ENCODE data around the gene C19orf67. TPM values are rescaled to one million over a fixed set of nuclear protein-coding genes. Genes with fewer than 3 reads are reported as not detected.
A peak's percentile ranks its signal among the peaks of the same experiment; 100 is the strongest.

Gene C19orf67
- total RNA-seq, 6 donors from 2014 or later, result 0.40 TPM; not detected in 5

DNA sequence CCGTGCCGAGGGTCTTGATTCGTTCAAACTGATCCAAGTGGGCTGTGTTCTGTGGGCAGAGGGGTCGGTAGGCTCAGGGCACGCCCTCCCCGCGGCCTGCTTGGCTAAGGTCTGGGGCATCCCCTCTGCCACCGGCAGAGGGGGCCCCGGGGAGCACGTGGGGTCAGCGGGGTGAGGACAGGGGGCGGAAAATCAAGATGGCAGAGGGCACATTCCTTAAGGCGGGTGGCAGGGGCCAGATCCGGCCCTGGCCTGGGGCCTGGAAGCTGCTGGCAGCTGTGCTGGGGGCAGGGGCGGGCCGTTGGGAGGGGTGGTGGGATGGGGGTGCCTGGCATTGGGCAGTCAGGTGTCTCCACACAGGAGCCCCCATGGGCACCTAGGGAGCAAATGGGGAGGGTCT lies 21.3 kb upstream of the C19orf67 start:
- H3K36me3 ChIP-seq, result peaks cover 7 to 54% (median 41%) of the 10 kb centered on the region in 4 donors
- no peak for ATAC-seq (ENCODE audit: low FRiP score in 2 of 2)
- no peak overlapping the region for H3K4me3 ChIP-seq
- H3K9me3 ChIP-seq, result no peaks in the 10 kb centered on the region
- H3K4me1 ChIP-seq, result peaks cover under 1 to 2% (median under 1%) of the 10 kb centered on the region in 4 donors
- TF ChIP-seq POLR2A (IDR thresholded peaks at IDR 0.05) (no peak), POLR2AphosphoS5 (IDR thresholded peaks at IDR 0.05) (no peak), EP300 (IDR thresholded peaks at IDR 0.05) (no peak)
- TF ChIP-seq, protein P1, sequence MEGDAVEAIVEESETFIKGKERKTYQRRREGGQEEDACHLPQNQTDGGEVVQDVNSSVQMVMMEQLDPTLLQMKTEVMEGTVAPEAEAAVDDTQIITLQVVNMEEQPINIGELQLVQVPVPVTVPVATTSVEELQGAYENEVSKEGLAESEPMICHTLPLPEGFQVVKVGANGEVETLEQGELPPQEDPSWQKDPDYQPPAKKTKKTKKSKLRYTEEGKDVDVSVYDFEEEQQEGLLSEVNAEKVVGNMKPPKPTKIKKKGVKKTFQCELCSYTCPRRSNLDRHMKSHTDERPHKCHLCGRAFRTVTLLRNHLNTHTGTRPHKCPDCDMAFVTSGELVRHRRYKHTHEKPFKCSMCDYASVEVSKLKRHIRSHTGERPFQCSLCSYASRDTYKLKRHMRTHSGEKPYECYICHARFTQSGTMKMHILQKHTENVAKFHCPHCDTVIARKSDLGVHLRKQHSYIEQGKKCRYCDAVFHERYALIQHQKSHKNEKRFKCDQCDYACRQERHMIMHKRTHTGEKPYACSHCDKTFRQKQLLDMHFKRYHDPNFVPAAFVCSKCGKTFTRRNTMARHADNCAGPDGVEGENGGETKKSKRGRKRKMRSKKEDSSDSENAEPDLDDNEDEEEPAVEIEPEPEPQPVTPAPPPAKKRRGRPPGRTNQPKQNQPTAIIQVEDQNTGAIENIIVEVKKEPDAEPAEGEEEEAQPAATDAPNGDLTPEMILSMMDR (IDR thresholded peaks at IDR 0.05), result no peak
- no peak for DNase-seq
- H3K27ac ChIP-seq, result no peak overlapping the region
- 96 to 100% methylated on average over 3 to 14 of the region's 16 CpGs for WGBS, 2 donors
- H3K27me3 ChIP-seq, result no peaks in the 10 kb centered on the region

DNA sequence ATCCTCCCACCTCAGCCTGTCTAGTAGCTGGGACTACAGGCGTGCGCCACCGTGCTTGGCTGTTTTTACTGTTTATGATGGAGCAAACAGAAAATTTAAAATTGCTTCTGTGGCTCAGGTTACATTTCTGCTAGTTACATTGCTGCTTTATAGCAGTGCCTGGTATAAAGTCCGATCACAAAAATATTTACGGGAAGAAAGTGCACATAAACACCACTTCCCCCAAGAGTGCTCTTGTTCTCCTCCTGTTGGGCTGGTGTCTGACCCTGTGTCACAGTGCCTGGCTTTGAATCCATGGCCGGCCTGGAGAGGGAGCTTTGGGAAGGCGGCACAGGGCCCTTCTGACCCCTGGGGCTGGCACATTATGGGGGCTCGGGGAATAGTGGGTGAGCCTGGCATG lies 20.1 kb upstream of the C19orf67 start:
- no peak for ATAC-seq (ENCODE audit: low FRiP score in 2 of 2)
- WGBS, 2 donors, result 89 to 95% methylated on average over 5 to 8 of the region's 8 CpGs
- Histone ChIP-seq H3K9me3 (no peaks in the 10 kb centered on the region), H3K27me3 (no peaks in the 10 kb centered on the region), H3K36me3 (peaks cover 7 to 65% (median 48%) of the 10 kb centered on the region in 4 donors), H3K4me1 (no peaks in the 10 kb centered on the region), H3K4me3 (no peak overlapping the region), H3K27ac (no peak overlapping the region)
- no peak for DNase-seq
- TF ChIP-seq, protein P1 (IDR thresholded peaks at IDR 0.05), result no peak
- TF ChIP-seq POLR2AphosphoS5 (IDR thresholded peaks at IDR 0.05) (no peak), POLR2A (IDR thresholded peaks at IDR 0.05) (no peak), EP300 (IDR thresholded peaks at IDR 0.05) (no peak)

DNA sequence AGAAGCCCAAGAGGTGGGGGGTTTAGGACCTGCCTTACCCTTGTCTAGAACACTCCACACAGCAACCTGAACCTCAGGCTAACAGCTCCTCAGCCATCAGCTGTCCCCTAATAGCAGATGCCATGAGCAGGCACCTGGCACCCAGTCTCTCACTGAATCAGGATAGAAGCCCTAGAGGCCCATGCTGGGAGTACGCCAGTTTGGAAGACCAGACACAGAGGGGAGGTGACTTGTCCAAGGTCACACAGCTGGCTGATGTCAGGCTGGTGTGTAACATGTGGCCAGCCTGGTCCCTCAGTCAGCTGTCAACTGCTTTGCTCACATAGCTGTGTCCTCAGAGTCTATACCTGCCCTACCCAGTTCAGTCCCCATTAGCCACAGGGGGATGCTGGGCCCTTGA lies 17.7 kb upstream of the C19orf67 start:
- DNase-seq, result no peak
- no peaks in the 10 kb centered on the region for H3K9me3 ChIP-seq
- no peak overlapping the region for H3K4me3 ChIP-seq
- no peaks in the 10 kb centered on the region for H3K27me3 ChIP-seq
- H3K36me3 ChIP-seq, result peaks cover 7 to 84% (median 60%) of the 10 kb centered on the region in 4 donors
- ATAC-seq (ENCODE audit: low FRiP score in 2 of 2), result no peak
- no peaks in the 10 kb centered on the region for H3K4me1 ChIP-seq
- TF ChIP-seq POLR2A (IDR thresholded peaks at IDR 0.05) (no peak), EP300 (IDR thresholded peaks at IDR 0.05) (no peak), POLR2AphosphoS5 (IDR thresholded peaks at IDR 0.05) (no peak)
- TF ChIP-seq, protein P1 (IDR thresholded peaks at IDR 0.05), result no peak
- WGBS, 2 donors, result 90% methylated on average over 1 of the region's 1 CpG; no CpG with 5 or more reads in 1 of the 2 donors
- no peak overlapping the region for H3K27ac ChIP-seq

DNA sequence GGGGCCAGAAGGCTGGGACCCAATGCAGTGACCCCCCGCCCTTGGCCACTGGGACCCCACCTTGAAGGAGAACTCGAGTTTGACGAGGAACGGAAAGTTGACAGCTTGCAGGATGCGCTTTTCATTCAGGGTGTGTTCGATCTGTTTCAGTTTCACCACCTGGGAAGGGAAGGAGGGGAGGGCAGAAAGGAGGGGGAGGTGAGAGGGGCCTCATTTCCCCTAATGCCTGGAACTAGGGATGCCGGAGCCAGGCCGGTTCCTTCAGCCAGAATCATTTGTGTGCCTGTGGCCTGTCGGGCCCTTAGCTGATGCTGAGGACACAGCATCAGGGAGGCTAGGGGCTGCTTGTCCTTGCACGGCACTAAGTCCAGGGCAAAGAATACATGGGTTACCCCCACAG lies 17.2 kb upstream of the C19orf67 start:
- 88 to 98% methylated on average over 10 of the region's 10 CpGs for WGBS, 2 donors
- no peaks in the 10 kb centered on the region for H3K4me1 ChIP-seq
- no peak for TF ChIP-seq EP300 (IDR thresholded peaks at IDR 0.05)
- TF ChIP-seq POLR2AphosphoS5 (IDR thresholded peaks at IDR 0.05), result no peak
- no peak for TF ChIP-seq POLR2A (IDR thresholded peaks at IDR 0.05)
- TF ChIP-seq, protein P1 (IDR thresholded peaks at IDR 0.05), result no peak
- no peak for ATAC-seq (ENCODE audit: low FRiP score in 2 of 2)
- H3K36me3 ChIP-seq, result peaks cover 7 to 90% (median 64%) of the 10 kb centered on the region in 4 donors
- H3K9me3 ChIP-seq, result no peaks in the 10 kb centered on the region
- no peak overlapping the region for H3K4me3 ChIP-seq
- no peak for DNase-seq
- H3K27me3 ChIP-seq, result no peaks in the 10 kb centered on the region
- H3K27ac ChIP-seq, result peak overlapping the region in 1 of 4 donors; percentile 3

DNA sequence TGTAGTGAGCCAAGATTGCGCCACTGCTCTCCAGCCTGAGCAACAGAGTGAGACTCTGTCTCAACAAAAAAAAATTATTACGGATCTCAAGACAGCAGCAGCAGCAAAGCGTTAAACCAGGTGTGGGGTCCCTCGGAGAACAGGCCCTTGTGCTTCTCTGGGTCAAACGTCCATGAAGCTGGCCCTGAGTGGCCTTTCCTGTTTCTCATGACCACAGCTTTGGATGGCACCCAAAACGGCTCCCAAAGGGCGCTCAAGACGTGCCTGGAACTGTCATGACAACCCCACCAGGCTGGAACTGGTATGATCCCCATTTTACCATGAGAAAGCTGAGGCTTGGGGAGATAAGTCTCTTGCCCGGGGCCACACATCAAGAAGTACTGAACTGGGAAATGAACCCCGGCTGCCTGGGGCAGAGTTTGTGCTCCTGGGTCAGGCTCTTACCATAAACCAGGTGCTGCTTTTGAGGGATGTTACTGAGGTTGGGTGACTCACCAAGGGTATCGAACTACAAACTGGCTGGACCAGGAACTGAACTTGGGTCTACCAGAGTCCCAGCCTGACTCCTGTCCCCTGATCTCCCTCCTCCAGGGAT lies 16.6 kb upstream of the C19orf67 start:
- TF ChIP-seq POLR2A (IDR thresholded peaks at IDR 0.05) (no peak), POLR2AphosphoS5 (IDR thresholded peaks at IDR 0.05) (no peak), EP300 (IDR thresholded peaks at IDR 0.05) (no peak)
- TF ChIP-seq, protein P1 (IDR thresholded peaks at IDR 0.05), result no peak
- DNase-seq, result no peak
- no peaks in the 10 kb centered on the region for H3K27me3 ChIP-seq
- no peak overlapping the region for H3K4me3 ChIP-seq
- H3K9me3 ChIP-seq, result no peaks in the 10 kb centered on the region
- H3K4me1 ChIP-seq, result no peaks in the 10 kb centered on the region
- peak overlapping the region in 1 of 4 donors; percentile 3 for H3K27ac ChIP-seq
- 64 to 90% methylated on average over 8 to 11 of the region's 11 CpGs for WGBS, 2 donors
- H3K36me3 ChIP-seq, result peaks cover 7 to 91% (median 67%) of the 10 kb centered on the region in 4 donors
- no peak for ATAC-seq (ENCODE audit: low FRiP score in 2 of 2)
